ACHN (cell line): ENCODE measurements around the gene RAB7B.

ENCODE experiments used
- DNase-seq: peaks from one replicate; pipeline ENCODE4 v3.0.0-alpha.2; 2015
- in situ Hi-C: cut with HindIII; loops from 2 replicates; pipeline ENCODE4 v1.10.0; 2017; ENCODE audit warnings: low sequenced_read_pairs, low pct_ligation_motif_present, low pct_unique_long_range_greater_than_20kb

The RAB7B gene

DNA sequence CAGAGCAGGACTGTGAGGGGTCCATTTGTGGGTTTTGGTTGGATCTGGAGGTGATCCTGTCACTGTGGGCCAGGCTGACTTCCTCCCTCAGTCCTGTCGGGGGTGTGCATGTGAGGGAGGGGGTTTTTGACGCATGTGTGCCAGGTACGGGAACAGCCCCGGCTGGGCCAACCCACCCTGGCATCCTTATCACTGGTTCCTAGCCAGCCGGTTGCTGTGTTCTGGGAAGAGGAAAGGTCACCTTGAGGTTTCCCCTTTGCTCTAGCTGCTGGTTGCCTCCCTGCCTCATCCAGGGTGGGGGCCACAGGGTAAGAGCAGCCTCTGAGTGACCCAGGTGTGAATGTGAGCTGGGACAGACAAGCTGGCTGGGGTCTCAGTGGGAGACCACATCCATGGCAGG is 62.5 kb downstream of the RAB7B start:
- no peak for DNase-seq
- in situ Hi-C loops = no loop called here

DNA sequence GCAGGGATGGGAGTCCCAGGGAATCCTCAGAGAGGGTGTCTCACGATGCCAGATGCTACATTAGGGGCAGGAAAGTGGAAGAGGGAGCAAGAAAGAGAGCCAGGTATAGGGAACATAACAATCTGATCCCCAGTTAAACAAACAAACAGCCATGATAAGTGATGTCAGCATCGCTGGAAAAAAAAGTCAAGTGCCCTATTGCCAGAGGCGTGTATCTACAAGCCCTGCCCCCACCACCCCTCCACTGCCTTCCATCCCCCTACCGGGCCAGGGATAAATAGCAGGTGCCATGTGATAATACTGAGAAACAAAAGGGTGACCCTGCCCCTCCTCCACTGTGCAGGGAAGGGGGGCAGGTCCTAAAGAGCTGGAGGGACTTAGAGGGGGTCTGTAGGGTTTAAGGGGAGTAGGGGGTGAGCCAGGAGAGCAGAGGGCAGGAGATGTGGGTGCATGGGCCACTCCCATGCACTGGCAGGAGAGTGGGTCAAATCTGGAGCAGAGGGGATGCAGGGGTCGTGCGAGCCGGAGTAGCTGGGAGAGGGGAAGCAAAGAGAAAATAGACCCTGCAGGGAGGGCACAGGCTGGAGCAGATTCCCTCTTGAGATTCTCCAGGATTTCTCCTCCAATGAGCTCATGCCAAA is 63.4 kb downstream of the RAB7B start:
- in situ Hi-C loops = no loop called here
- no peak for DNase-seq

DNA sequence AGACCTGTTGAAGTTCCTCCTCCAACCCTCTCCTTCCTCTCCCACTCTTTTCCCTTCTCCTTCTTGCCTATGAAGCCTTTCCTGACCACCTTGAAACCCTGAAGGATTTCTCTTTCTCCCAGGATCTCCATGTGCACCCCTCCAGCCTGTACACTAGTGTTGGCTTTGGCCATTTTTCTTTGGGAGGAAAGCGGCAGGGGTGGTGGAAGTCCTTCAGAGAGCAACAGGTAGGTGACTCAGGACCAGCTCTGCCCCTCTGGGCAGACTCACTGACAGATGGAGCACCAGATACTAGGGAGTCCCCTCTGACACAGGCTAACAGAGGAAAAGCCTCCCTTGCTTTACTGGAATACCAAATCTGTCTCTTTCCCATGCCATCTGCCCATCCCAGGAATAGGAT is 64.5 kb downstream of the RAB7B start:
- no peak for DNase-seq
- in situ Hi-C loops = no loop called here

DNA sequence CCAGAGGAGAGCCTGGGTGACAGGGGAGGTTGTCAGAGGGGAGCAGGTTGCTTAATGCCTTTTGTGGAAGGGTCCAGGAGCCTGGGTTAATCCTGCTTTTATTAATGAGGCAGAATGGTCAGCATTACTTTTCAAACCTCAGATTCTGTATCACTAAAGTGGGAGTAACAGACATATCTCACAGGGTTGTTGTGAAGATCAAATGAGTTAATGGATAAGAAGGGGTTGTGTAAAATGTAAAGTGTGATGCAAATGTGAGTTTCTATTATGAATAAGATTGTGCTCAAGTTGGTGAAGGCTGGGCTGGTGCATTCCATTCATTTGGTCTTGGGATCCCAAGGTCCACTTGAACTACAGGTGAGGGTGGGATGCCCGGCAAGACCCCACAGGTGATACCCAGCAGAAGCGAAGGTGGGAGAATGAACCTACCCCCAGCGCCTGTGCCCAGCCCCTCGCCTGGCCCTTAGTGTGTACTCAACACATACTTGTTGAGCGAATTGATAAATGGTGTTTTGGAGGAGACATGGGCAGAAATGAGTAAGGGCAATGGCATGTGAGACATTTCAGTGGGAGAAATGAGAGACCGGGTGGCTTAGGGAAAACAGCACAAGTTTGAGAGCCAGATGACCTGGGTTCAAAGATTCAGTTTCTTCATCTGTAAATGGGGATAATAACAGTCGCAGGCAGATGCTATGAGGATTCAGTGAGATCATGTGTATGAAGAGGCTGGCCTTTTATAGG is 66.2 kb downstream of the RAB7B start:
- peak; percentile 75 for DNase-seq
- in situ Hi-C loops = no loop called here

DNA sequence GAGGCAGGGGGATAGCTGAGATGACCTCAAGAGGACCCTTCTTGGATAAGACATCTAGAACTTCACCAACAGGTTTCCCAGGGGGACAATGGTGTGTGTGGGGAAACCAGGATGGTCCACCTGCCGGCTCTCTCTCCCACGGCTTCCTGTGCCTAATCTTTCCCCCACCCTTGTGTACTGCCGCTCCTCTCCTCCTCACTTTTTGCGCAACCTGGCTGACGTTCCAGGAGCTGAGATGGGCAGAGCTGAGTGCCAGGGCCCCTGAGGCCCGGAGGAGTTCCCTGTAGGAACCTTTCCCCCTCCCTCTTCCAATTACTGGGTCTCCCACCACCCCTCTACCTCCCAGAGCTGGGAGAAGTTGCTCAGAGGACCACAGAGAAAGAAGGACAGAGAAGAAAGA is 66.9 kb downstream of the RAB7B start:
- DNase-seq = no peak
- in situ Hi-C loops = no loop called here

DNA sequence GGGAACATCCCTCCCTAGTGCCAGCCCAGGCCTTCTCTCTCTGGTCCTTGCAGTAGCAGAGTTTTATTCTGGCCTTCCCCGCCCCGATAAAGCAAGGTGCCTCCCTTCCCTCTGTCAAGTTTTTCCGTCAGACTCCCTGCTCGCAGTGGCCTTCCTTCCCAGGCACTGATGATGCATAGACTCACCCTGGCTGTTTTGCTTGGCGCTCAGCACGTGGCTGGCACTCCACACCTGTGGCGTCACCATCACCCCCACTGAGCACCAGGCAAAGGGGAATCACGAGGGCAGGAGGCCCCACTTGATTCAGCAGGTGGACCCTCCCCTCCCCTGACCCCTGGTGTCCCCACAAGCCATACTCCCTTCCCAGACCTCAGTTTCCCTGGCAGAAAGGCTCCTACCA is 67.3 kb downstream of the RAB7B start:
- in situ Hi-C loops = no loop called here
- no peak for DNase-seq

DNA sequence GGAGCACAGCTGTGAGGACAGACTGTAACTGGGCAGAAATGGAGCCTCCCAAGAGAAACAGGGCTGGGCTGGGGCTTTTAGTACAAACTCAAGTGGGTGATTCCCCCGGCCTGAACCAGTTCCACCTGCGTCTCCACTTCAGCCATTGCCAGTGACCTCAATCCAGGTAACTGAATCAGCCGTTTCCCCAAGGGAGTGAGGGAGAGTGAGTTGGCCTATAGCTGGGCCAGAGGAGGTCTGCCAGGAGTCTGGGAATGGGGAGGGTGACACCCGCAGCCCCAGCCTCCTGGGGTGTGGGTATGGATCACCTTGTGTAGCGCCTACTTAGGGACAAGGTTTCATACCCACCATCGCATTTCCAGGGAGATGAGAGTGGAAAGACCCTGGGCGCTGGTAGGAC is 68.4 kb downstream of the RAB7B start:
- in situ Hi-C loops = no loop called here
- DNase-seq = no peak

DNA sequence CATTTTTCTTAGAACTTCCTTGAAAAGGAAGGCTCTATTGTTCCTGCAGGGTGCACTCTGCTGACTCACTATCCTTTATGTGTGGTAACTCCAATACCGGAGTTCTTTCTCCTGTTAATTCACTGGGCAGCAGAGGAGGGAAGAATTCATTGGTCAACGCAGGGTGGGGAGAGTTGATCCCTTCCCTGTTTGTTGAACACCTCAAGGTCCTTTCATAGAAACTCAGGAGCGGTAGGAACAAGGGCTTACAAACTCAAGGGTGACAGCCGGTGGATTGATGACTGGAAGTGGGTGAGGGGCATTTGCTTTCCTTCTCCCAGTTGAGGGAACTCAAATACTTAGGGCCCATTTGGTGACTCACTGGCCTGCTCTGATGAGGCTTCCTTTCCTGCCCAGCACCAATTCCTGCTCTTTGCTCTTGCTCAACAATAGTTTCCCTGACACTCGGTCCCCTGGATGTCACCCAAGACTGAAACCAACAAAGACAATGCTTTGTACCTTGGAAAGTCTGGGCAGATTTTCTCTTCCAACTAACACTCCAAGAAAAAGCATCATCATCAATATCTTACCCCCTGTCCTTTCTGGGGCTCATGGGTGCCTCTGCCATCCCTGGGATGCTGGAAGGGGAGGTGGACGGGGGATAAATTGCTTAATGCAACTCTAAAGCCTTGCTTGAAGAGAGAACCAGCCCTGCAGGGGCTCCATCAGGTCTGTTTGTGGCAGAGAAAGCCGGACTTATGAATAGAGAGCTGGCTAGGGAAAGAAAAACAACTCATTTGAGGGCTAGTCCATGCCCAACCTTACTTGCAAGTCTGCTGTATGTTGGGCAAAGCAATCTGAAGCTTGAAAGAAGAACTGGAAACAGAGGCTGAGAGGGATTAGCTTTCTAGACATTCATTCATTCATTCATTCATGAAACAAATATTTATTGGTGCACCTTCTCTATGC is 69.2 kb downstream of the RAB7B start:
- no peak for DNase-seq
- in situ Hi-C loops = no loop called here

DNA sequence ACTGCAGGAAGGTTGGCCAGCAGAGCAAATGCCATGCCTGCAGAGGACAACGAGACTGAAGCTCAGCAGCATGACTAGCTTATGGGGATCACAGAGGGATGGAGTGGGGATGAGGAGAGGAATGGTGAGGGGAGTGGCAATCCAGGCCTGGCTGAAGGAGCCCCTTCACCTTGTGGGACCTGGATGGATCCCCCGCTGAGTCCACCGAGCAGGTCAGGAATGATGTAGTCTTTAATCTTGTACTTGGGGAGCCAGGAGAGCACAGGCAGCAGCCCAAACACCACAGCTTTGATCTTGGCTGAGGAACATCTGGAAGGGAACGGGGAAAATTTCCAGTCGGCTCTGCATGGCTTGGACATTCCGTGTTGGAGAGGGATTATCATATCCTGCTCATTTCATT is 70.4 kb downstream of the RAB7B start:
- in situ Hi-C loops = no loop called here
- DNase-seq = no peak

DNA sequence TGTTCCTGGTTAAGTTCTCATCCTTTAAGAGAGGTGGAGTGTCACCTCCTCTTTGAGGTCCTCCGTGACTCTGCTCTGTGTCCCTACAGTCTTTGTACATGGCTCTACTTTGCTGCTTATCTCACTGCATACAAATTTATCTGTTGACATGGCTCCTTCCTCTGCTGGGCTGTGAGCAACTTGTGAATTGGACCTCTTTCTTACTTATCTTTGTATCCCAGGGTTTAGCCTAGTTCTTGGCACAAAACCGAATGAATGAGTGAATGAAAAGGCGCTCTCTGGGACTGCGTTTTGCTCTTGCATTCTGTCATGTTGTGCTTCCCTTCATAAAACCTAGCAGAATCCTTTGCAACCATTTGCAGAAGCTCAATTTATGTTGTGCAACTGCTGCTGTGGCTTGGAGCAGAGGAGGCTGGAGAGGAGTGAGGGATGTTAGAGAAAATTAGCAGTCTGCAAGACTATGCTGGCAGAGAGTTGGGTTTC is 72.4 kb downstream of the RAB7B start:
- DNase-seq = no peak
- in situ Hi-C loops = no loop called here

DNA sequence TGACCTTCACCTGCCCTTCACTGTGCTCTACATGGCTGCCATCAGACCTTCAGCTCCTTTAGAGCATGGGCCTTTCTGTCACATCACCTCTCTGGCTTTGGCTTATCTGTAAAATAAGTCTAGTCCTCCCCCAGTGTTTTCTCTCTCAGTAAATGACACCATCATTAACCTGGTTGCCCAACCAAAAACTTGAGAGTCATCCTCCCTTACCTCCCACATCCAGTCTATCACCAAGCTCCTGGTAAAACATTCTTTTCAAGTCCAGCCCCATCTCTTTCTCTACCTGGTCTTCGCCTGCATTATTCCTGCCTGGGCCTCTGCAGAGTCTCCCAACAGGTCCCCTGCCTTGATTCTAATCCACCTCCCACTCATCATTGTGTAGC is 73.0 kb downstream of the RAB7B start:
- in situ Hi-C loops = no loop called here
- DNase-seq = no peak

DNA sequence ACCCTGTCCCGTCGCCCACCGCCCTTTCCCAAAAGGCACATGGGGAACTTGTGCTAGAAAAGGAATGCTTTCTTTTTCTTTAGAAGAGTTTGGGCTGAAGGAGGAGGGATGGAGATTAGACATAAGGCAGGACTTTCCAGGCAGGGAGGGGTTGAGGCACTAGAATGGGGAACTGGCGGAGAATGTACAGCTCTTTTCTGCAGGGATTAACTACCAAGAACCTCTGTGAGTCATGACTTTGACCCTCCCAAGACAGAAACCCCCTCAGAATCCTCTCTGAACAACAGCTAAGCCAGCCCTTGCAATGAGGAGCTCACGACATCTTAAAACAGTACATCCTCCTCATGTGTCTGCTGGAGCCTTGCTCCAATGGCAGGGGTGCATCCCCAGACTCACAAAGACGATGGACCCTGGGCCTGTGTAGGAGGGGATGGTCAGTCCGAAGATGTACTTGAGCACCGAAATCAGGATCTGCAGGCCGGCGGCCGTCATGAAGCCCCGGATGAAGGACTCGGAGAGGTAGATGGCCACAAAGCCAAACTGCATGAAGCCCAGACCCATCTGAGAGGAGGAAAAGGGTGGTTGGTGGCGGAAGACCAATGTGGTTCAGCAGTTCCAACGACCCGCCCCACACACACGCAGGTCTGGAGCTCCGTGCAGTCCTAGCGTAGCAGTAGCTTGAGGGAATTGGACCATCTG is 73.5 kb downstream of the RAB7B start:
- in situ Hi-C loops = no loop called here
- no peak for DNase-seq

DNA sequence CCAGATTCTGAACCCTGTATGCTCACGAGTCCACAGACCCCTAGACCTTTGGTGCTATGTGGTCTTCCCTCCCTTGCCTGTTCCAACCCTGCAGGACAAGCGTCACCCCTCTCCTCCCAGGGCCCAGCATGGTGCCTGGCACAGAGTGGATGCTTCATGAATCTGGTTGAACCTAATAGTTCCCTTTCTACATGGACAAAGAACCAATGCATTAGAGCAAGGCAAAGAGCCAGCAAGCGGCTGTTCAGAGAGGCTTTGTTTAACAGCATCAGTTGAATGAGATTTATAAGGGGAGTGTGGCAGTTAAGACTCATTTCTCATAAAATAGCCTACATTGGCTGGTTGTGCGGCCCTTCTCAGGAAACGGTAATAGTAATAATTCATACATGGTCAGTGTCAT is 74.9 kb downstream of the RAB7B start:
- in situ Hi-C loops = no loop called here
- DNase-seq = no peak

DNA sequence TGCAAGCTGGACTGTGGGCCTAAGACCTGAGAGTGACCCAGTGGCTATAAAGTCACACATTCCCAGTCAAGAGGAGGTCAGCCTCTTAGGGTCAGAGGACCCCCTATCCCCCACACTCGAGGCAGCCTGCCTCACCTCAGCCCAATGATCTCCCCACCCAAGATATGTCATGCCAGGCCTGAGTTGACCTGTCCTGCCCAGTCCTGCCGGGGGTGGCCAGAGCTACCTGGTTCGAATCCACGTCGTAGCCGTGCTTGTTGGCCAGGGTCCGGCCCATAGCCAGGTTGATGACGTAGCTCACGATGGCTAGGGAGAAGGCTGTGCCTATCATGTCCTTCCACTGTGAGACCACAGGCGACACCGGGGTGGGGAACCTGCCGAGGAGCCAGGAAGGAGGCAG is 75.5 kb downstream of the RAB7B start:
- DNase-seq = no peak
- in situ Hi-C loops = no loop called here

DNA sequence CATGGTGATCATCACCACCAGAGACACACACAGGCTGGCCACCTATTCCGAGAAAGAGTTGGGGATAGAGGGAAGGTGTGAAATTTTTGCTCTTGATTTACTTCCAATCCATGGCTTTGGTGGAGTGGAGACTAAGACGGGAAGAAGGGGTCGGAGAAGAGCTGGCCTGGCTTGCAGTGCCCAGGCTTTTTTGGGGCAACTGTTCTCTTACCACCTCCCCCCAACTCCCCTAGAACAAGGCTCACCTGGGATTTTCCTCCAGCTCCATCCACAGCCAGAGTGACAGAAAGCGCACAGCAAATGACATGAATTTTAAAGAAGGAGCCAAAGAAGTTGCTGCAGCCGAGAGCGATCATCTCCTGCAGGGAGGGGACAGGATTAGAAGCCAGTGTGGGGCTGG is 75.9 kb downstream of the RAB7B start:
- DNase-seq = no peak
- in situ Hi-C loops = no loop called here
